ENCODE measurements around the gene OLIG1. TPM values are rescaled to one million over a fixed set of nuclear protein-coding genes. Genes with fewer than 3 reads are reported as not detected.

OLIG1 gene
- total RNA-seq, 1 donor from 2014 or later, result 14.2 TPM

DNA sequence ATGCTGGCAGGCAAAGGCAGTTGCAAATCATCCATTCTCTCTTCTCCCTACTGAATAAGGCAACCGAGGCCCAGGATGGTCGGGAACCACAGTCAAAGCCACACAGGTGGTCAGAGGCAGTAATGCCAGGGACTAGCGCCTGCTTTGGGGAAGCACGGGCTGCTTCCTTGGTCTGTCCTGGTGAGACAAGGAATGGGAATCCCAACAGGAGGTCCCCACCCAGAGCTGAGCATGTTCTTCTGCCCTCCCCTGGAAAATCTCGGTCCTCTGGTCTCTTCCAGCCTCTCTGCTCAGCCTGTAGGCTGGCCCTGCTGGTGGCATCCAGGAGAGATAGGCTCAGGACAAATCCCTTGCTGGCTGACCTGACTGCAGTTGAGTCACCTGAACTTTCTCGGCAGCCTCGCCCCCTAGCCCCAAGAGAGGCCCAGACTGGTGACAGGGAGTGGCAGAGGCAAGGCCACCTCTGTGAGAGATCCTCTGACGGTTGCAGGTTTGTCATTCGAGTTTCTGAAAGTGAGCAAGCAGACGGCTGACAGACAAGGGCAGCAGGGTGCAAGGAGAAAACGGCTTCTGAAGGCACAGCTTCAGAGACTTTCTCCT lies 5.8 kb downstream of the OLIG1 start:
- Mint-ChIP-seq H3K4me3 (ENCODE audit: unreplicated experiment) (no peak overlapping the region), H3K27me3 (ENCODE audit: unreplicated experiment) (peaks cover 17% of the 10 kb centered on the region), H3K4me1 (ENCODE audit: low read depth, unreplicated experiment) (peaks cover 21% of the 10 kb centered on the region), H3K27ac (ENCODE audit: unreplicated experiment) (no peak overlapping the region), H3K36me3 (ENCODE audit: unreplicated experiment) (no peaks in the 10 kb centered on the region), H3K9me3 (ENCODE audit: unreplicated experiment) (peaks cover 9% of the 10 kb centered on the region)
- DNase-seq, result no peak
- no peak for TF ChIP-seq CTCF (IDR thresholded peaks at IDR 0.05; ENCODE audit: partially characterized antibody, unreplicated experiment)

GRCh38 chr21:33076600-33077329 lies 6.8 kb downstream of the OLIG1 start:
- peaks cover 9% of the 10 kb centered on the region for H3K9me3 Mint-ChIP-seq (ENCODE audit: unreplicated experiment)
- H3K27ac Mint-ChIP-seq (ENCODE audit: unreplicated experiment), result no peak overlapping the region
- no peak for TF ChIP-seq CTCF (IDR thresholded peaks at IDR 0.05; ENCODE audit: partially characterized antibody, unreplicated experiment)
- no peaks in the 10 kb centered on the region for H3K36me3 Mint-ChIP-seq (ENCODE audit: unreplicated experiment)
- peaks cover 13% of the 10 kb centered on the region for H3K27me3 Mint-ChIP-seq (ENCODE audit: unreplicated experiment)
- DNase-seq, result no peak
- peaks cover 17% of the 10 kb centered on the region for H3K4me1 Mint-ChIP-seq (ENCODE audit: low read depth, unreplicated experiment)
- no peak overlapping the region for H3K4me3 Mint-ChIP-seq (ENCODE audit: unreplicated experiment)

DNA sequence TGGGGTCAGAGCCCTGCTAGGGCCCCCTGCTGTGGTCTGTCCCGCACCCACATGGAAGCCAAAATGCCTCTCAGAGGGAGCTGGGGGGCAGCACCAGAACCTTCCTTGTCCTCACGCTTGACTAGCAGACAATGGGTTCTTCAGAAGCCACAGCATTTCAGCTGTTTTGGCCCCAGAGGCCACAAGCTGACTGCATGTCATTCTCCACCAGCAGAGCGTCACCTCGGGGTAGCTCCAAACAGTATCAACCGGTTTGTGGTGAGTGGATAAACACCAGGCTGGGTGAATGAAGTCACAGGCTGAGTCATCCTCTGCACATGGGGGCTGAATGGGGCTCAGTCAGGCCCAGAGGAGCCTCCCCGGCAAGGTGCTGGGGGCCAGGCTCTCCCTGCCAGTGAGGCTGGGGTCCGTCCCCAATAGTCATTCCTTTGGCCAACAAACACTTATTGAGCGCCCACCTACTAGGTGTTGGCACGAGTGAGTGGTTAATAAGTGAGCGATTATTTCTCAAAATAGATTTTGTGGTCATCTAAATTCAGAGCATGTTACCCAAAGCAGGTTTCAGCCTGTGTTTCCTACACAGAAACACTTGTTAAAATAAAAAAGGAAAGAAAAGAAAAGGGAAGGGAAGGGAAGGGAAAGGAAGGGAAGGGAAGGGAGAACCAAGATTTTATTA lies 9.1 kb downstream of the OLIG1 start:
- Mint-ChIP-seq H3K27ac (ENCODE audit: unreplicated experiment) (no peak overlapping the region), H3K4me1 (ENCODE audit: low read depth, unreplicated experiment) (peaks cover 10% of the 10 kb centered on the region), H3K9me3 (ENCODE audit: unreplicated experiment) (peaks cover 6% of the 10 kb centered on the region), H3K4me3 (ENCODE audit: unreplicated experiment) (no peak overlapping the region), H3K36me3 (ENCODE audit: unreplicated experiment) (no peaks in the 10 kb centered on the region), H3K27me3 (ENCODE audit: unreplicated experiment) (peaks cover 6% of the 10 kb centered on the region)
- DNase-seq, result no peak
- no peak for TF ChIP-seq CTCF (IDR thresholded peaks at IDR 0.05; ENCODE audit: partially characterized antibody, unreplicated experiment)

DNA sequence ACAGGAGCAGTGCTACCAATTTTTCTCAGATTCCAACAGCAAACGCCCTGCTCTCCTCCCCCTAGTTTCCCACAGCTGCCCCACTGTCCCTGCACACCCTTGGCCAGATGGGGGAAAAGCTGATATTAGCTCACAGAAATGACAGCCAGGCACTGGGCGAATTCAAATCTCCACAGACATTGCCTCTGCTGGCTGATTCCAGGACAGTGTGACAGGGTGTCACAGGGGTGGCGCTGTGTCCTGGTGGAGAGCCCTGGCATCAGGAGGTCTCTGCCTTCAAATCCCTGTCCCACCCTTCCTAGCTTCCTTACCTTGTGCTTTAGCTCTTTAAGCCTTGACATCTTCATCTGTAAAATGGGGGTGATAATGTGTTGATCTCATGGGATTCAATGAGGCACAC lies 10.4 kb downstream of the OLIG1 start:
- H3K36me3 Mint-ChIP-seq (ENCODE audit: unreplicated experiment), result no peaks in the 10 kb centered on the region
- H3K27me3 Mint-ChIP-seq (ENCODE audit: unreplicated experiment), result peaks cover 6% of the 10 kb centered on the region
- no peak for TF ChIP-seq CTCF (IDR thresholded peaks at IDR 0.05; ENCODE audit: partially characterized antibody, unreplicated experiment)
- no peak overlapping the region for H3K4me3 Mint-ChIP-seq (ENCODE audit: unreplicated experiment)
- no peak overlapping the region for H3K27ac Mint-ChIP-seq (ENCODE audit: unreplicated experiment)
- H3K9me3 Mint-ChIP-seq (ENCODE audit: unreplicated experiment), result peaks cover 2% of the 10 kb centered on the region
- DNase-seq, result no peak
- peaks cover 7% of the 10 kb centered on the region for H3K4me1 Mint-ChIP-seq (ENCODE audit: low read depth, unreplicated experiment)

- H3K4me3 Mint-ChIP-seq (ENCODE audit: unreplicated experiment), result no peak overlapping the region
- H3K36me3 Mint-ChIP-seq (ENCODE audit: unreplicated experiment), result no peaks in the 10 kb centered on the region
- H3K27me3 Mint-ChIP-seq (ENCODE audit: unreplicated experiment), result peaks cover 6% of the 10 kb centered on the region
- peaks cover 5% of the 10 kb centered on the region for H3K4me1 Mint-ChIP-seq (ENCODE audit: low read depth, unreplicated experiment)
- TF ChIP-seq CTCF (IDR thresholded peaks at IDR 0.05; ENCODE audit: partially characterized antibody, unreplicated experiment), result no peak
- no peak for DNase-seq
- no peak overlapping the region for H3K27ac Mint-ChIP-seq (ENCODE audit: unreplicated experiment)
- H3K9me3 Mint-ChIP-seq (ENCODE audit: unreplicated experiment), result peaks cover 2% of the 10 kb centered on the region
Observed at GRCh38 chr21:33080776-33081175, 10.8 kb downstream of the OLIG1 start.

All from glutamatergic neuron (in vitro differentiated cells).